ENCODE data around the gene PKHD1. TPM values are rescaled to one million over a fixed set of nuclear protein-coding genes. Genes with fewer than 3 reads are reported as not detected.

PKHD1 gene
- total RNA-seq, 2 donors from 2014 or later = 33.3 to 53.4 TPM

DNA sequence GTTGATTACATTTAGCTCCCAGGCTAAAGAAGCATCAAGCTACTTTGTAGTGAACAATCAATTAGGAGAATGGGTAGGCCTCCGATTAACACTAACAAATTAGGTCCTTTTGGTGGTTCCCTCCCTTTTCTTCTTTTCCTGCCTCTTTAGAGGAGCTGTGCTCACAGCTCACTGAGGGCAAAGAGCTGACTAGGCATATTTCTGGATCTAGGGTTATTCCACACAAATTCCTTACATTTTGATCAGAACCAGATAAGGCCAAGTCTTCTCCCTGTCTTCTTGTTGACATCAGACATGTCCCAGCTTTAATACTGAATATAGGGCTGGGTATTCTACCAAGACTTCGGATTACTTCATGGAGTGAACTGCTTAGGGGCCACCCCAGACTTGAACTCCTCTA, 119.1 kb downstream of the PKHD1 start:
- intact Hi-C loops (cut with DNase I) = no loop called here
- no peak overlapping the region for H3K27ac ChIP-seq

DNA sequence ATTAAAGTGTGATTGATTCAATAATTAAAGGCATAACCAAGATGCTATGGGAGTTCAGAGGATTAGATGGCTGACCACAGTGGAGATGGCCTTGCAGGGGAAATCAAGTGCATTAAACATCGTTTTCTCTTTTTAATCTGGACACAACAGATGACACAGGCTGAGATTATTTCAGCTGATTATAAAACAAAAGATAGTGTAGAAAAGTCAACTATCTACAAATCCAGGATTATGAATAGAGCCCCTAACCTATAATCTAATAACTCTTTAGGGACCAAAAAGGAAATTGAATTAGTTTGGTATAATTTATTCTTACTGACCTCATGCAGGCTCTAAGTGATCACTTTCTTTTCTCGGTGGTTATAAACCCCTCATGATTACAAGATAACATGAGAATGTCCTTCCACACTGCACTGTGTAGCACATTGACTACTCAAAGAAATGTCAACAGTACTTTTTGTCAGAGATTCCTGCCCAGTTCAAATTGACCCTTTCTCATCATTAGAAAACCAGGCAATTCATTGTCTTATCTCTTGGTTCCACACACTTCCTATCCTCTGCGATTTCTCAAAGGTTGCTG, 122.1 kb downstream of the PKHD1 start:
- H3K27ac ChIP-seq = no peak overlapping the region
- no peak overlapping the region for H3K4me3 ChIP-seq
- H3K36me3 ChIP-seq (replicated peaks in 1 of 2; ENCODE audit: insufficient read depth in 1 of 2, low read depth in 2 of 2) = no peaks in the 10 kb centered on the region
- DNase-seq (no peak), ATAC-seq (no peak)
- TF ChIP-seq POLR2A (IDR thresholded peaks at IDR 0.05) = no peak
- TF ChIP-seq, protein P1, sequence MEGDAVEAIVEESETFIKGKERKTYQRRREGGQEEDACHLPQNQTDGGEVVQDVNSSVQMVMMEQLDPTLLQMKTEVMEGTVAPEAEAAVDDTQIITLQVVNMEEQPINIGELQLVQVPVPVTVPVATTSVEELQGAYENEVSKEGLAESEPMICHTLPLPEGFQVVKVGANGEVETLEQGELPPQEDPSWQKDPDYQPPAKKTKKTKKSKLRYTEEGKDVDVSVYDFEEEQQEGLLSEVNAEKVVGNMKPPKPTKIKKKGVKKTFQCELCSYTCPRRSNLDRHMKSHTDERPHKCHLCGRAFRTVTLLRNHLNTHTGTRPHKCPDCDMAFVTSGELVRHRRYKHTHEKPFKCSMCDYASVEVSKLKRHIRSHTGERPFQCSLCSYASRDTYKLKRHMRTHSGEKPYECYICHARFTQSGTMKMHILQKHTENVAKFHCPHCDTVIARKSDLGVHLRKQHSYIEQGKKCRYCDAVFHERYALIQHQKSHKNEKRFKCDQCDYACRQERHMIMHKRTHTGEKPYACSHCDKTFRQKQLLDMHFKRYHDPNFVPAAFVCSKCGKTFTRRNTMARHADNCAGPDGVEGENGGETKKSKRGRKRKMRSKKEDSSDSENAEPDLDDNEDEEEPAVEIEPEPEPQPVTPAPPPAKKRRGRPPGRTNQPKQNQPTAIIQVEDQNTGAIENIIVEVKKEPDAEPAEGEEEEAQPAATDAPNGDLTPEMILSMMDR (IDR thresholded peaks at IDR 0.05) = no peak
- H3K9me3 ChIP-seq = no peaks in the 10 kb centered on the region
- H3K27me3 ChIP-seq = no peaks in the 10 kb centered on the region
- 24 to 27% methylated on average over 3 of the region's 3 CpGs for WGBS, 2 donors
- intact Hi-C loops (cut with DNase I) = no loop called here
- H3K4me1 ChIP-seq = no peaks in the 10 kb centered on the region

More for the DNA sequence above, 119.1 kb downstream of the PKHD1 start:
- ATAC-seq (no peak), DNase-seq (no peak)
- Histone ChIP-seq H3K9me3 (no peaks in the 10 kb centered on the region), H3K4me1 (no peaks in the 10 kb centered on the region), H3K4me3 (no peak overlapping the region), H3K27me3 (no peaks in the 10 kb centered on the region), H3K36me3 (replicated peaks in 1 of 2; ENCODE audit: insufficient read depth in 1 of 2, low read depth in 2 of 2) (no peaks in the 10 kb centered on the region)
- 68 to 72% methylated on average over 2 of the region's 2 CpGs for WGBS, 2 donors
- TF ChIP-seq, protein P1 (IDR thresholded peaks at IDR 0.05) = no peak
- TF ChIP-seq POLR2A (IDR thresholded peaks at IDR 0.05) = no peak

DNA sequence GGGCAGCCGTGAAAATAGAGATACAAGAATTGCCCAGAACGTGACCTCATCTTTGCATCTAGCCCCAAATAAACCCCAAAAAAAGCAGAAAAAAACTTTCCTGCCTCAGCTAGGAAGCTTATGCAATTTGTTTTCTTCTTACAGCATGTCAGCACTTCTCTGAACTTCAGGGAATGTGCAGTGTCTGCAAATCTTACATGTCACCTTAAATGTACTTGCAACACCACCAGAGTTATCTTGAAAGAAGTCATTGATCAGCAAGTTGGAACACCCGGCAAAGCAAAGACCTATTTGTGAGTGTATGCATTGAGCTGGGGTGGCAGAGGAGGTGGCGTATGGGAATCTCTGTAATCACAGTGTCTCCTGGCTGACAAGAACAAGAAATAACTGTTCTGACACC, 123.4 kb downstream of the PKHD1 start:
- no peak overlapping the region for H3K27ac ChIP-seq
- intact Hi-C loops (cut with DNase I) = no loop called here
- TF ChIP-seq, protein P1 (IDR thresholded peaks at IDR 0.05) = no peak
- TF ChIP-seq POLR2A (IDR thresholded peaks at IDR 0.05) = no peak
- no peak overlapping the region for H3K4me3 ChIP-seq
- ATAC-seq (no peak), DNase-seq (no peak)
- WGBS, 2 donors = 37 to 39% methylated on average over 4 of the region's 4 CpGs
- no peaks in the 10 kb centered on the region for H3K4me1 ChIP-seq
- H3K9me3 ChIP-seq = no peaks in the 10 kb centered on the region
- H3K36me3 ChIP-seq (replicated peaks in 1 of 2; ENCODE audit: insufficient read depth in 1 of 2, low read depth in 2 of 2) = no peaks in the 10 kb centered on the region
- no peaks in the 10 kb centered on the region for H3K27me3 ChIP-seq

DNA sequence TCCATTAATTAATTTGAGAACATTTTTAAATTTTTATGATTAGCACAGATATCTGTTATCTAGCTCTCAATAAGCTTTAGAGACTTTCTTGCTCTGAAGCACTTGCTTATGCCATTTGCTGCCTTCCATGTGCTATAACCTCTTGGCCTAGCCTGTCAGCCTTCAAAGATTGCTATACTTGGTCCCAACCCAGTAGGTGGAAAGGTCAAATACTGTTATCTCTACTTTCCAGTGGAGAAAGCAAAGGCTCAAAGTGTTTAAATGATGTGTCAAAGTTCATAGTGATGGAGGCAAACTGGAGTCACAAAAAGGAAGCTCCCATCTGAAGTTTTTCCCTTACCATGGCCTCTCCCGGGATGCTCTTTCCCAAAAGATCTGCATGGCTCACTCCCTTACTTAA, 125.1 kb downstream of the PKHD1 start:
- 74 to 77% methylated on average over 1 of the region's 1 CpG for WGBS, 2 donors
- TF ChIP-seq POLR2A (IDR thresholded peaks at IDR 0.05) = no peak
- TF ChIP-seq, protein P1 (IDR thresholded peaks at IDR 0.05) = no peak
- DNase-seq = no peak
- no peak for ATAC-seq
- Histone ChIP-seq H3K4me1 (no peaks in the 10 kb centered on the region), H3K36me3 (replicated peaks in 1 of 2; ENCODE audit: insufficient read depth in 1 of 2, low read depth in 2 of 2) (no peaks in the 10 kb centered on the region), H3K27me3 (no peaks in the 10 kb centered on the region), H3K27ac (no peak overlapping the region), H3K4me3 (no peak overlapping the region), H3K9me3 (no peaks in the 10 kb centered on the region)
- intact Hi-C loops (cut with DNase I) = no loop called here

DNA sequence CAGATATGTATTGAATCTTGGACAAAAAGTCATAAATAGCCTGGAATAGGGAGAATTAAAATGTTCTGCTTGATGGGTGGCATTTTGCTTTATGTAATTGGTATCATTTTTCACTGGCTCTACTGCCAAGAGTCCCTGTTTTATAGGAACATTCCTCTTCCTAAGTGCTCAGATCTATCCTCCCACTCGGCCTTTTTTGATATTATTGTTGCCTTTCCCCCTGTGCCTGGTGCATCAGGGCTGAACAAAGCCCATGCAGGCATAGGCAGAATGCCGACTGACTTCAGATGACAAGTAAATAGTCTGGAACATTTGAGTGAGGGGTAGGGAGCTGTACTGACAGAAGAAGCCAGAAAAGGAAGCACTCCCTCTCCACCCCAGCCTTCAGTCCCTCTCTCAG, 127.0 kb downstream of the PKHD1 start:
- Histone ChIP-seq H3K27me3 (no peaks in the 10 kb centered on the region), H3K27ac (no peak overlapping the region), H3K4me3 (no peak overlapping the region), H3K36me3 (replicated peaks in 1 of 2; ENCODE audit: insufficient read depth in 1 of 2, low read depth in 2 of 2) (no peaks in the 10 kb centered on the region), H3K4me1 (no peaks in the 10 kb centered on the region), H3K9me3 (no peaks in the 10 kb centered on the region)
- 24 to 33% methylated on average over 2 of the region's 2 CpGs for WGBS, 2 donors
- ATAC-seq = no peak
- TF ChIP-seq, protein P1 (IDR thresholded peaks at IDR 0.05) = no peak
- no peak for TF ChIP-seq POLR2A (IDR thresholded peaks at IDR 0.05)
- no peak for DNase-seq
- intact Hi-C loops (cut with DNase I) = no loop called here

Measured in body of pancreas (tissue), 4 donors.